ENCODE data around the gene NOL12. TPM values are rescaled to one million over a fixed set of nuclear protein-coding genes. Genes with fewer than 3 reads are reported as not detected.

The NOL12 gene
- total RNA-seq, 1 experiment from 2014 or later: 30.4 TPM

GRCh38 chr22:37705205-37705604 is 19.1 kb downstream of the NOL12 start:
- H3K56ac ChIP-seq (ENCODE audit: insufficient read length, low read depth, low read length): no peak overlapping the region
- H3K14ac ChIP-seq (ENCODE audit: insufficient read depth, low read length): no peak overlapping the region
- H2AK5ac ChIP-seq (ENCODE audit: insufficient read length, low read length): no peak overlapping the region
- no peaks in the 10 kb centered on the region; the same call in 1 of the 2 replicates for H3K79me2 ChIP-seq (ENCODE audit: insufficient read depth, low read length)
- H2BK15ac ChIP-seq (ENCODE audit: low read depth, low read length): no peak overlapping the region
- no peak overlapping the region for H2AFZ ChIP-seq (ENCODE audit: low read length)
- H3K9me3 ChIP-seq (ENCODE audit: control insufficient read depth, low read depth, low read length): no peaks in the 10 kb centered on the region
- H3K9me3 Mint-ChIP-seq: no peaks in the 10 kb centered on the region; a peak in 1 of 5 replicates
- no peaks in the 10 kb centered on the region for H3K79me1 ChIP-seq (ENCODE audit: insufficient read depth, low read depth, low read length, poor library complexity, severe bottlenecking)
- no peak overlapping the region for H3K27ac ChIP-seq (ENCODE audit: insufficient read length, low read depth, low read length)
- H3K23ac ChIP-seq (ENCODE audit: insufficient read length, low read depth, low read length): no peak overlapping the region
- no peak overlapping the region for H3K27ac Mint-ChIP-seq
- no peak overlapping the region for H3K4me2 ChIP-seq (ENCODE audit: insufficient read depth, insufficient read length, low read length)
- peaks cover 0 to 3% of the 10 kb centered on the region in 2 experiments; a peak in 1 of 4 replicates for H3K4me1 Mint-ChIP-seq
- no peaks in the 10 kb centered on the region for H3K27me3 Mint-ChIP-seq (ENCODE audit: low read depth)
- H3K18ac ChIP-seq (ENCODE audit: insufficient read length, low read depth, low read length): no peak overlapping the region
- H3K9ac ChIP-seq (ENCODE audit: extremely low read depth, insufficient read length, low read length): no peak overlapping the region
- WGBS (ENCODE audit: extremely low coverage, insufficient read length, low lambda C conversion rate): no CpG with 5 or more reads among the region's 3 CpGs
- no peak overlapping the region for H3T11ph ChIP-seq (ENCODE audit: low read length)
- no peak overlapping the region for H2BK5ac ChIP-seq (ENCODE audit: insufficient read length, low read length)
- H4K91ac ChIP-seq (ENCODE audit: insufficient read length, low read depth, low read length): no peak overlapping the region
- H3K4me3 Mint-ChIP-seq: no peak overlapping the region
- H3K23me2 ChIP-seq (ENCODE audit: insufficient read length, low read depth, low read length, poor library complexity, severe bottlenecking): no peaks in the 10 kb centered on the region
- no peak overlapping the region for H4K5ac ChIP-seq (ENCODE audit: insufficient read length, low read depth, low read length)
- TF ChIP-seq CTCF (conservative IDR thresholded peaks at IDR 0.05): no peak
- no peak overlapping the region for H2BK20ac ChIP-seq (ENCODE audit: low read depth, low read length, poor library complexity, severe bottlenecking)
- no peak overlapping the region for H4K8ac ChIP-seq (replicated peaks; ENCODE audit: insufficient read length, low read depth, low read length)
- H4K20me1 ChIP-seq (ENCODE audit: control insufficient read depth, insufficient read depth, insufficient read length): no peaks in the 10 kb centered on the region
- no peaks in the 10 kb centered on the region for H3K4me1 ChIP-seq (ENCODE audit: insufficient read depth, low read length)
- H3K4ac ChIP-seq (ENCODE audit: low read depth, low read length): no peak overlapping the region
- no peak for DNase-seq
- H3K36me3 Mint-ChIP-seq (ENCODE audit: insufficient read depth in 1 of 3, low read depth in 3 of 3): peaks cover 37 to 76% (median 76%) of the 10 kb centered on the region in 3 experiments; a peak in 6 of 7 replicates
- no peaks in the 10 kb centered on the region for H3K27me3 ChIP-seq (ENCODE audit: insufficient read depth, low read length)
- H2BK12ac ChIP-seq (ENCODE audit: insufficient read length, low read depth, low read length): no peak overlapping the region
- H2BK120ac ChIP-seq (ENCODE audit: low read depth, low read length, poor library complexity, severe bottlenecking): no peak overlapping the region

Data from H9 (cell line).